ENCODE data around the gene GP5.

Gene GP5

DNA sequence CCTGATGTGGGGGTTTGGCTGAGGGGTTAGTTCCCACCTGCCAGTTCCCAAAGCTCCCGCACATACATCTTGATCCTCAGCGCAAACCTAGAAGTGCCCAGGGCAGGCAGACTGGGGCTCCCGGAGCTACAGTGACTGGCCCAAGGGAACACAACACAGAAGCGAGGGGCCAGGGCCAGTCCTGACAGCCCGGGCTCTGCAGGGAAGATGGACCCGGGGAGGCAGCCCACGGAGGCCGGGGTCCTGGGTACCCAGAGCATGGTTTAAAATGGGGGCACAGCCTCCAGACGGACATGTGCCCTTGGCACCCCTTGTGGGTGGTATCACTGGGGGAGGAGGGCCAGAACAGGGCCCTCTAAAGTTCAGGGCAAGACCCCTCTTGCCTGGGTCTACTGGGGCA is 53.0 kb downstream of the GP5 start:
- Histone ChIP-seq H3K4me2 (ENCODE audit: insufficient read depth, low read length, poor library complexity, severe bottlenecking) (no peak overlapping the region), H2BK5ac (ENCODE audit: low read length) (no peak overlapping the region), H3K79me1 (ENCODE audit: low read depth, low read length) (no peaks in the 10 kb centered on the region), H2BK120ac (ENCODE audit: low read depth, low read length) (no peak overlapping the region), H3K4ac (ENCODE audit: low read length) (no peak overlapping the region), H3K27ac (replicated peaks; ENCODE audit: low read length) (no peak overlapping the region), H3K4me3 (ENCODE audit: low read length in 2 of 2) (no peak overlapping the region), H3K23ac (ENCODE audit: low read depth, low read length, poor library complexity) (no peak overlapping the region), H4K8ac (ENCODE audit: low read depth, low read length) (no peak overlapping the region), H3K18ac (ENCODE audit: low read length) (no peak overlapping the region), H3K9me3 (replicated peaks in 1 of 2; ENCODE audit: control insufficient read depth in 2 of 2, insufficient read depth in 1 of 2, low read depth in 1 of 2, low read length in 2 of 2) (no peaks in the 10 kb centered on the region), H3K9ac (ENCODE audit: low read depth, low read length, poor library complexity) (peak overlapping the region; percentile 57), H2BK12ac (ENCODE audit: low read length) (no peak overlapping the region), H2AK5ac (ENCODE audit: low read depth, low read length) (peak overlapping the region; percentile 67), H3K4me1 (ENCODE audit: control insufficient read depth in 2 of 2, insufficient read depth in 1 of 2, low read depth in 1 of 2, low read length in 2 of 2) (peaks cover 0 to 2% of the 10 kb centered on the region in 2 donors), H3K36me3 (replicated peaks in 1 of 2; ENCODE audit: control insufficient read depth in 2 of 2, insufficient read depth in 2 of 2, low read length in 2 of 2) (no peaks in the 10 kb centered on the region), H2AFZ (ENCODE audit: low read length) (no peak overlapping the region), H4K91ac (ENCODE audit: low read depth, low read length, poor library complexity) (no peak overlapping the region), H2BK15ac (ENCODE audit: low read length) (peak overlapping the region; percentile 66), H3K27me3 (ENCODE audit: control insufficient read depth in 3 of 3, insufficient read depth in 3 of 3, low read depth in 1 of 3, low read length in 3 of 3) (peaks cover 0 to 40% (median 2%) of the 10 kb centered on the region in 3 experiments), H3K14ac (ENCODE audit: low read length) (no peak overlapping the region)
- no peak for DNase-seq (ENCODE audit: low spot score)
- WGBS, 2 donors (ENCODE audit: extremely low coverage in 2 of 2, insufficient read length in 2 of 2, insufficient replicate concordance in 1 of 2) = no CpG with 5 or more reads among the region's 9 CpGs

Measured in neuronal stem cell (in vitro differentiated cells).